Psoas muscle (tissue), 8 donors: ENCODE results near the gene CRELD1. TPM values are rescaled to one million over a fixed set of nuclear protein-coding genes. Genes with fewer than 3 reads are reported as not detected.
"Not testable (repeated sequence)": the region's sequence is repeated elsewhere in the genome, so short reads cannot be mapped to it uniquely, and the experiment has no call there.

Source experiments
- ATAC-seq, 4 donors: fragments of 200-7000 bp; cut with Tn5 transposase; one replicate each; pipeline ENCODE4 v1.9.1; 2020; ENCODE audit warnings: moderate library complexity in 3 of 4, mild to moderate bottlenecking in 2 of 4
- DNase-seq, 2 donors: peaks; one replicate each; pipeline ENCODE4 v3.0.0-alpha.2; 2020
- H3K27ac ChIP-seq: fragments of 200-600 bp; one replicate; pipeline ENCODE4 v1.8.0; 2022
- H3K27me3 ChIP-seq, 3 donors: fragments of 200-600 bp in 1 of 3; one replicate each; pipeline versions ENCODE4 v1.6.1 to v1.8.0; 2013 to 2022; ENCODE audit warnings: low read length in 2 of 3, mild to moderate bottlenecking in 2 of 3, moderate library complexity in 1 of 3; ENCODE audit not compliant: insufficient read depth in 3 of 3
- H3K36me3 ChIP-seq, 2 donors: fragments of 200-600 bp in 1 of 2; one replicate each; pipeline versions ENCODE4 v1.6.1 to v1.8.0; 2013 to 2022; ENCODE audit warnings: low read depth in 1 of 2, mild to moderate bottlenecking in 1 of 2, moderate library complexity in 1 of 2; ENCODE audit not compliant: insufficient read depth in 1 of 2
- H3K4me1 ChIP-seq: fragments of 200-600 bp; one replicate; pipeline ENCODE4 v1.8.0; 2022
- H3K4me3 ChIP-seq: fragments of 200-600 bp; one replicate; pipeline ENCODE4 v1.8.0; 2022; ENCODE audit warnings: mild to moderate bottlenecking
- H3K9me3 ChIP-seq: fragments of 200-600 bp; one replicate; pipeline ENCODE4 v1.8.0; 2022
- CTCF ChIP-seq: fragments of 200-600 bp; IDR thresholded peaks from one replicate; pipeline ENCODE4 v1.8.0; 2022; ENCODE audit warnings: antibody characterized with exemption
- WGBS, 3 donors: extraction: QIAGEN DNeasy Blood & Tissue Kit; methylation state at CpG; one replicate each; pipeline versions ENCODE4 v1.1.6 to v1.1.7; 2013; 5-methylcytosine and 5-hydroxymethylcytosine counted together
- intact Hi-C, 2 donors: fragments of 100-400 bp; cut with DNase I; formaldehyde crosslinking; loops; one replicate each; pipeline versions ENCODE4 v1.11.0 to v1.14.2; 2022
- polyA plus RNA-seq, 3 donors: library from polyadenylated mRNA; stranded (reverse); fragments of 200-250 nt; gene quantifications; one replicate each; pipeline ENCODE4 v1.2.3, GENCODE V29; 2013
- total RNA-seq, 4 donors: library from RNA; stranded (reverse); fragmentation: NEBNext Ultra II Directional in 2 of 4; extraction: Animal tissue kit (Norgen Biotek cat#: 25700) in 2 of 4; gene quantifications; one replicate each; pipeline versions ENCODE4 v1.2.1 to v1.2.4, GENCODE V29; 2021 to 2023
- donor health status: healthy with polysubstance abuse.
- donor health status: DM: no; HTN: no; CAD: no; lungs with moderate emphysema.
- donor health status: Bipolar disorder and iron deficiency.
- donor health status: healthy.
- donor health status: DM: yes; HTN: yes; CAD: no.
- donor health status: DM: no; HTN: no; CAD: no.
- donor health status: DM: no; HTN: no; CAD: no.
- donor health status: DM: yes; HTN: yes; CAD: no.

CRELD1 gene
- total and polyA plus RNA-seq, 7 donors = 24.2 to 47.5 (median 28.8) TPM

- Histone ChIP-seq H3K4me1 (peaks cover 26% of the 10 kb centered on the region), H3K36me3 (peaks cover 0 to 42% of the 10 kb centered on the region in 2 donors), H3K27me3 (no peaks in the 10 kb centered on the region), H3K9me3 (no peaks in the 10 kb centered on the region), H3K27ac (peak overlapping the region; percentile 94), H3K4me3 (peak overlapping the region; percentile 79)
- TF ChIP-seq CTCF = no peak
- ATAC-seq (no peak), DNase-seq (no peak)
- intact Hi-C loops = loop anchor here in 1 of 2 donors (10.0 kb wide), 1 partner anchor 290 kb away; no protein-coding TSS in a partner anchor
- 67 to 75% (median 68%) methylated on average over 4 of the region's 4 CpGs for WGBS, 3 donors
These were observed 1.4 kb downstream of the CRELD1 start for GRCh38 chr3:9934993-9935392.

DNA sequence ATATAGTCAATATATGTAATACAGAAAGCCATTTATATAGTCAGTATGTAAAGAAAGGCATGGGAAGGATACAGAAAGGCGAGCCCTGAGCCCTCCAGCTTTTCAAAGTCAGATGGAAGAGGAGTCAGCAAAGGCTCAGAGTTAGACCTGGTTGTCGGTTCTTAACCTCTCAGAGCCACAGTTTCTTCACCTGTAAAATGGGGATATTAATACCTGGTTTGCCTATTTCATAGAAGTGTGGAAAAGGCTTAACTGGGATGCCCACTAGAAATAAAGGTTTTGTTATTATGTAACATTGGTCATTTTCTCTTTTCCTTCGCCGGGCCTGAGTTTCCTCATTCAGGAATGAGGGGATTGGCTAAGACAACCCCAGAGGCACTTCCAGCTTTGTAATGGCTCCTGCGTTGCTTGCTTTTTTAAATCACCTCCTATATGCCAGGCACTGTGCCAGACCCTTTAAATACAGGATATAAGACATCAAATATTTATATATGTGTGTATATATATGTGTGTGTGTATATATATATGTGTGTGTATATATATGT is 2.4 kb downstream of the CRELD1 start:
- no peak for TF ChIP-seq CTCF
- no peaks in the 10 kb centered on the region for H3K27me3 ChIP-seq
- H3K4me1 ChIP-seq = peaks cover 26% of the 10 kb centered on the region
- intact Hi-C loops = loop anchor here in 1 of 2 donors (10.0 kb wide), 1 partner anchor 289 kb away; no protein-coding TSS in a partner anchor
- no peaks in the 10 kb centered on the region for H3K9me3 ChIP-seq
- peaks cover 0 to 42% of the 10 kb centered on the region in 2 donors for H3K36me3 ChIP-seq
- no peak overlapping the region for H3K4me3 ChIP-seq
- DNase-seq (no peak), ATAC-seq (no peak)
- WGBS, 3 donors = 89 to 97% (median 90%) methylated on average over 5 of the region's 5 CpGs
- H3K27ac ChIP-seq = no peak overlapping the region

GRCh38 chr3:9937486-9938238 is 4.0 kb downstream of the CRELD1 start:
- Histone ChIP-seq H3K9me3 (no peaks in the 10 kb centered on the region), H3K27me3 (no peaks in the 10 kb centered on the region), H3K36me3 (peaks cover 0 to 53% of the 10 kb centered on the region in 2 donors), H3K4me3 (no peak overlapping the region), H3K27ac (no peak overlapping the region), H3K4me1 (peaks cover 26% of the 10 kb centered on the region)
- no peak for DNase-seq
- WGBS, 3 donors = 93 to 95% (median 94%) methylated on average over 13 of the region's 13 CpGs
- TF ChIP-seq CTCF = no peak
- no peak for ATAC-seq
- intact Hi-C loops = loop anchor here in 1 of 2 donors (10.0 kb wide), 1 partner anchor 287 kb away; no protein-coding TSS in a partner anchor

- Histone ChIP-seq H3K27ac (no peak overlapping the region), H3K27me3 (no peaks in the 10 kb centered on the region), H3K4me1 (peaks cover 26% of the 10 kb centered on the region), H3K4me3 (no peak overlapping the region), H3K9me3 (no peaks in the 10 kb centered on the region), H3K36me3 (peaks cover 0 to 66% of the 10 kb centered on the region in 2 donors)
- TF ChIP-seq CTCF = no peak
- ATAC-seq (no peak), DNase-seq (no peak)
- intact Hi-C loops = loop anchor here in 1 of 2 donors (10.0 kb wide), 1 partner anchor 286 kb away; no protein-coding TSS in a partner anchor
- WGBS, 3 donors = 96 to 98% (median 98%) methylated on average over 2 of the region's 2 CpGs
These were observed 5.3 kb downstream of the CRELD1 start for GRCh38 chr3:9938966-9939365.

DNA sequence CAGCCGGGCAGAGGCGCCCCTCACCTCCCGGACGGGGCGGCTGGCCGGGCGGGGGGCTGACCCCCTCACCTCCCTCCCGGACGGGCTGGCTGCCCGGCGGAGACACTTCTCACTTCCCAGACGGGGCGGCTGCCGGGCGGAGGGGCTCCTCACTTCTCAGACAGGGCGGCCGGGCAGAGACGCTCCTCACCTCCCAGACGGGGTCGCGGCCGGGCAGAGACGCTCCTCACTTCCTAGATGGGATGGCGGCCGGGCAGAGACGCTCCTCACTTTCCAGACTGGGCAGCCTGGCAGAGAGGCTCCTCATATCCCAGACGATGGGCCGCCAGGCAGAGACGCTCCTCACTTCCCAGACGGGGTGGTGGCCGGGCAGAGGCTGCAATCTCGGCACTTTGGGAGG is 6.3 kb downstream of the CRELD1 start:
- Histone ChIP-seq H3K4me1 (peaks cover 22% of the 10 kb centered on the region), H3K36me3 (peaks cover 0 to 72% of the 10 kb centered on the region in 2 donors)
- not testable (repeated sequence) for ATAC-seq, H3K9me3 ChIP-seq, H3K27me3 ChIP-seq, H3K4me3 ChIP-seq, H3K27ac ChIP-seq, DNase-seq
- intact Hi-C loops = loop anchor here in 1 of 2 donors (10.0 kb wide), 2 partner anchors 195 to 285 kb away; no protein-coding TSS in a partner anchor
- WGBS, 3 donors = 83 to 99% (median 96%) methylated on average over 7 to 32 of the region's 32 CpGs
